Right lobe of liver (tissue), 6 donors: Measurements from ENCODE around the gene HBD. TPM values are rescaled to one million over a fixed set of nuclear protein-coding genes. Genes with fewer than 3 reads are reported as not detected.
"Not testable (repeated sequence)": the region's sequence is repeated elsewhere in the genome, so short reads cannot be mapped to it uniquely, and the experiment has no call there.

ENCODE experiments used
- ATAC-seq, 4 donors: fragments of 200-7000 bp; cut with Tn5 transposase; one replicate each; pipeline ENCODE4 v1.9.1; 2020; ENCODE audit warnings: mild to moderate bottlenecking in 4 of 4, moderate library complexity in 4 of 4
- DNase-seq, 3 donors: peaks; one replicate each; pipeline ENCODE4 v3.0.0-alpha.2; 2020
- H3K27ac ChIP-seq, 3 donors: fragments of 200-600 bp; one replicate each; pipeline ENCODE4 v1.8.0; 2022
- H3K27me3 ChIP-seq, 2 donors: fragments of 200-600 bp; one replicate each; pipeline ENCODE4 v1.8.0; 2022
- H3K36me3 ChIP-seq, 4 donors: fragments of 200-600 bp; sonication (generic) in 1 of 4; one replicate each; pipeline versions ENCODE4 v1.5.1 to v1.8.0; 2017 to 2022; ENCODE audit warnings: control low read depth in 1 of 4
- H3K4me1 ChIP-seq, 4 donors: fragments of 200-600 bp; sonication (generic) in 1 of 4; one replicate each; pipeline versions ENCODE4 v1.5.1 to v1.8.0; 2017 to 2022; ENCODE audit warnings: control low read depth in 1 of 4
- H3K4me3 ChIP-seq, 3 donors: fragments of 200-600 bp; one replicate each; pipeline ENCODE4 v1.8.0; 2022
- H3K9me3 ChIP-seq, 4 donors: fragments of 200-600 bp; sonication (generic) in 1 of 4; one replicate each; pipeline versions ENCODE4 v1.5.1 to v1.8.0; 2017 to 2022; ENCODE audit warnings: control low read depth in 1 of 4
- CTCF ChIP-seq, 4 donors: fragments of 200-600 bp in 3 of 4; fragments of 450-650 bp in 1 of 4; IDR thresholded peaks; one replicate each; pipeline versions ENCODE4 v1.5.1 to v1.8.0; 2016 to 2022; ENCODE audit warnings: antibody characterized with exemption in 4 of 4, mild to moderate bottlenecking in 2 of 4
- POLR2A ChIP-seq: fragments of 450-650 bp; IDR thresholded peaks from one replicate; pipeline ENCODE4 v1.6.1; 2017; ENCODE audit warnings: antibody characterized with exemption, mild to moderate bottlenecking
- WGBS: methylation state at CpG from one replicate; pipeline ENCODE4 v1.1.6; 2018; ENCODE audit warnings: low coverage, low lambda C conversion rate; ENCODE audit not compliant: insufficient coverage; ENCODE audit errors: missing lambda C conversion rate; 5-methylcytosine and 5-hydroxymethylcytosine counted together
- intact Hi-C, 2 donors: fragments of 100-400 bp; cut with DNase I; formaldehyde crosslinking; loops; one replicate each; pipeline versions ENCODE4 v1.11.2 to v1.14.1; 2022
- total RNA-seq, 6 experiments: library from RNA; depleted of rRNA in 2 of 6; stranded (reverse); fragments of >200 nt in 2 of 6; fragmentation: NEBNext Ultra II Directional in 3 of 6; extraction: Animal tissue kit (Norgen Biotek cat#: 25700) in 3 of 6; gene quantifications; one replicate each; pipeline versions ENCODE4 v1.1.0 to v1.2.4, GENCODE V29; 2016 to 2023
- donor health status: DM: no; HTN: yes; CAD: no.
- donor health status: DM: no; HTN: no; CAD: no.
- donor health status: DM: no; HTN: no; CAD: no.
- donor health status: DM: no; HTN: yes; CAD: no.
- donor health status: DM: no; HTN: yes; CAD: no.

Gene HBD
- total RNA-seq, 6 experiments from 2014 or later: 4.1 to 29.5 (median 9.7) TPM; not detected in 3

- ATAC-seq (no peak), DNase-seq (no peak)
- no peaks in the 10 kb centered on the region for H3K27me3 ChIP-seq
- H3K27ac ChIP-seq: no peak overlapping the region
- no peaks in the 10 kb centered on the region for H3K4me1 ChIP-seq
- no peak for TF ChIP-seq POLR2A
- no peak for TF ChIP-seq CTCF (IDR thresholded peaks at IDR 0.05)
- WGBS: 26% methylated on average over 1 of the region's 1 CpG
- H3K9me3 ChIP-seq: no peaks in the 10 kb centered on the region
- no peak overlapping the region for H3K4me3 ChIP-seq
- H3K36me3 ChIP-seq: no peaks in the 10 kb centered on the region
- intact Hi-C loops: no loop called here
Observed at GRCh38 chr11:5252919-5253265, 18.6 kb upstream of the HBD start.

GRCh38 chr11:5252192-5252918 lies 18.1 kb upstream of the HBD start:
- Histone ChIP-seq H3K27me3 (no peaks in the 10 kb centered on the region), H3K4me1 (no peaks in the 10 kb centered on the region), H3K36me3 (no peaks in the 10 kb centered on the region), H3K27ac (no peak overlapping the region), H3K4me3 (no peak overlapping the region), H3K9me3 (no peaks in the 10 kb centered on the region)
- no peak for DNase-seq
- intact Hi-C loops: no loop called here
- no peak for ATAC-seq
- WGBS: 49% methylated on average over 9 of the region's 9 CpGs
- TF ChIP-seq POLR2A (no peak), CTCF (IDR thresholded peaks at IDR 0.05) (no peak)

GRCh38 chr11:5251746-5252145 lies 17.5 kb upstream of the HBD start:
- H3K9me3 ChIP-seq: no peaks in the 10 kb centered on the region
- no peak for ATAC-seq
- TF ChIP-seq CTCF (IDR thresholded peaks at IDR 0.05): no peak
- no peak for TF ChIP-seq POLR2A
- H3K4me1 ChIP-seq: no peaks in the 10 kb centered on the region
- H3K36me3 ChIP-seq: no peaks in the 10 kb centered on the region
- no peaks in the 10 kb centered on the region for H3K27me3 ChIP-seq
- intact Hi-C loops: no loop called here
- no peak for DNase-seq
- H3K27ac ChIP-seq: no peak overlapping the region
- no peak overlapping the region for H3K4me3 ChIP-seq
- WGBS: 43% methylated on average over 2 of the region's 2 CpGs

GRCh38 chr11:5250543-5251204 lies 16.4 kb upstream of the HBD start:
- H3K27me3 ChIP-seq: no peaks in the 10 kb centered on the region

GRCh38 chr11:5249807-5250396 lies 15.6 kb upstream of the HBD start, which contains the start of gene HBG1:
TSS of gene HBG1 (minus strand) at chr11:5249857. CDS start at chr11:5249804, 53 bp downstream.
- ATAC-seq, H3K9me3 ChIP-seq, DNase-seq, H3K4me3 ChIP-seq, H3K27ac ChIP-seq, intact Hi-C loops, H3K36me3 ChIP-seq, H3K27me3 ChIP-seq, H3K4me1 ChIP-seq: not testable (repeated sequence)
- WGBS: 32% methylated on average over 2 of the region's 9 CpGs

More at GRCh38 chr11:5250543-5251204, 16.4 kb upstream of the HBD start:
- no peak for TF ChIP-seq POLR2A
- no peak for TF ChIP-seq CTCF (IDR thresholded peaks at IDR 0.05)
- intact Hi-C loops: no loop called here
- Histone ChIP-seq H3K36me3 (no peaks in the 10 kb centered on the region), H3K27ac (no peak overlapping the region), H3K9me3 (no peaks in the 10 kb centered on the region), H3K4me1 (no peaks in the 10 kb centered on the region), H3K4me3 (no peak overlapping the region)
- no peak for DNase-seq
- ATAC-seq: no peak
- WGBS: 54% methylated on average over 4 of the region's 4 CpGs

- 63% methylated on average over 7 of the region's 7 CpGs for WGBS
- H3K36me3 ChIP-seq, intact Hi-C loops, H3K4me3 ChIP-seq, ATAC-seq, DNase-seq, H3K4me1 ChIP-seq, H3K9me3 ChIP-seq, H3K27ac ChIP-seq, H3K27me3 ChIP-seq: not testable (repeated sequence)
Observed at GRCh38 chr11:5248498-5248897, 14.2 kb upstream of the HBD start.
